K562 (cell line): Measurements from ENCODE around the gene GPT2. TPM values are rescaled to one million over a fixed set of nuclear protein-coding genes. Genes with fewer than 3 reads are reported as not detected.

Source experiments
- AFF1 ChIP-seq, 2 experiments: fragments of 450-650 bp; IDR thresholded peaks; 2 replicates each; pipeline ENCODE4 v1.6.1; 2018; ENCODE audit warnings: mild to moderate bottlenecking in 2 of 2, low read depth in 1 of 2; ENCODE audit not compliant: partially characterized antibody in 2 of 2
- BDP1 ChIP-seq: IDR thresholded peaks from 3 replicates; pipeline ENCODE4 v1.6.1; 2011; ENCODE audit not compliant: insufficient read length, insufficient read depth
- C11orf30 ChIP-seq: fragments of 450-650 bp; IDR thresholded peaks from 2 replicates; pipeline ENCODE4 v1.6.1; 2016; ENCODE audit warnings: low read depth, mild to moderate bottlenecking
- ESRRA ChIP-seq: fragments of 450-650 bp; IDR thresholded peaks from 2 replicates; pipeline ENCODE4 v1.6.1; 2014; ENCODE audit warnings: low read depth, mild to moderate bottlenecking, moderate library complexity, borderline replicate concordance
- HNRNPLL ChIP-seq: fragments of 200-400 bp; formaldehyde crosslinking; IDR thresholded peaks from 2 replicates; pipeline ENCODE4 v1.6.1; 2017; ENCODE audit warnings: low read length, low read depth, mild to moderate bottlenecking; ENCODE audit not compliant: poor library complexity, severe bottlenecking
- KAT7 ChIP-seq: sonication (generic); formaldehyde crosslinking; IDR thresholded peaks from 2 replicates; pipeline ENCODE4 v1.8.0; 2022; ENCODE audit warnings: missing genetic modification reagents, mild to moderate bottlenecking, borderline replicate concordance
- KHSRP ChIP-seq: fragments of 450-650 bp; IDR thresholded peaks from 2 replicates; pipeline ENCODE4 v1.6.1; 2017
- KLF6 ChIP-seq: fragments of 250-450 bp; sonication (Bioruptor Pico); IDR thresholded peaks from 2 replicates; pipeline ENCODE4 v1.4.0; 2020; ENCODE audit warnings: mild to moderate bottlenecking, moderate library complexity, borderline replicate concordance
- NCOA2 ChIP-seq, 2 experiments: fragments of 450-650 bp; IDR thresholded peaks; 2 replicates each; pipeline ENCODE4 v1.6.1; 2018; ENCODE audit warnings: mild to moderate bottlenecking in 2 of 2, moderate library complexity in 1 of 2; ENCODE audit not compliant: partially characterized antibody in 2 of 2
- POLR2A ChIP-seq: fragments of 450-650 bp; conservative IDR thresholded peaks from 2 replicates; pipeline ENCODE4 v1.6.1; 2016
- RBM34 ChIP-seq: fragments of 200-400 bp; formaldehyde crosslinking; IDR thresholded peaks from 2 replicates; pipeline ENCODE4 v1.6.1; 2018; ENCODE audit warnings: low read length, borderline replicate concordance; ENCODE audit not compliant: insufficient read depth
- ZNF282 ChIP-seq: sonication (generic); formaldehyde crosslinking; IDR thresholded peaks from 2 replicates; pipeline ENCODE4 v1.8.1; 2023; ENCODE audit warnings: missing genetic modification reagents
- ZNF584 ChIP-seq: fragments of 200-800 bp; sonication (Bioruptor generic); IDR thresholded peaks from 2 replicates; pipeline ENCODE4 v1.6.1; 2016; ENCODE audit warnings: low read depth, mild to moderate bottlenecking, missing genetic modification characterization, missing compliant biosample characterization
- polyA plus RNA-seq, 8 experiments: library from polyadenylated mRNA; depleted of rRNA in 4 of 8; stranded (reverse) in 5 of 8; unstranded in 3 of 8; fragments of >200 nt; fragmentation: Nextera tagmentation in 2 of 8; fragmentation: Illumina TruSeq in 1 of 8; extraction: Ambion mirVana in 2 of 8; extraction: Trizol in 1 of 8; gene quantifications; 2 replicates each; pipeline versions ENCODE4 v1.2.1 to v1.2.3, GENCODE V29; 2011 to 2014; ENCODE audit warnings: inconsistent platforms in 1 of 8, missing spikeins in 1 of 8
- total RNA-seq, 7 experiments: library from RNA; depleted of rRNA in 6 of 7; stranded (reverse); fragments of >200 nt in 6 of 7; fragmentation: Illumina TruSeq in 2 of 7; extraction: Trizol in 2 of 7; gene quantifications; 2 replicates each; pipeline versions ENCODE4 v1.2.1 to v1.2.3, GENCODE V29; 2011 to 2021; ENCODE audit warnings: low replicate concordance in 1 of 7
- TF ChIP-seq, protein P1 (sequence below): fragments of 450-650 bp; formaldehyde crosslinking; IDR thresholded peaks from 2 replicates; pipeline ENCODE4 v1.4.0; 2020; ENCODE audit warnings: mild to moderate bottlenecking
- TF ChIP-seq, protein P2 (sequence below): fragments of 450-650 bp; formaldehyde crosslinking; IDR thresholded peaks from 2 replicates; pipeline ENCODE4 v1.4.0; 2020; ENCODE audit warnings: mild to moderate bottlenecking, moderate library complexity
- TF ChIP-seq, protein P3 (sequence below), 2 experiments: fragments of 450-650 bp; conservative IDR thresholded peaks; 2 replicates each; pipeline ENCODE4 v1.6.1; 2017; ENCODE audit warnings: mild to moderate bottlenecking in 2 of 2, moderate library complexity in 2 of 2

Gene GPT2
- total and polyA plus RNA-seq, 9 of the 15 experiments (the other 6 are each of a cell fraction or from before 2014, with no cell fraction given), result 0.79 to 14.4 (median 5.8) TPM

DNA sequence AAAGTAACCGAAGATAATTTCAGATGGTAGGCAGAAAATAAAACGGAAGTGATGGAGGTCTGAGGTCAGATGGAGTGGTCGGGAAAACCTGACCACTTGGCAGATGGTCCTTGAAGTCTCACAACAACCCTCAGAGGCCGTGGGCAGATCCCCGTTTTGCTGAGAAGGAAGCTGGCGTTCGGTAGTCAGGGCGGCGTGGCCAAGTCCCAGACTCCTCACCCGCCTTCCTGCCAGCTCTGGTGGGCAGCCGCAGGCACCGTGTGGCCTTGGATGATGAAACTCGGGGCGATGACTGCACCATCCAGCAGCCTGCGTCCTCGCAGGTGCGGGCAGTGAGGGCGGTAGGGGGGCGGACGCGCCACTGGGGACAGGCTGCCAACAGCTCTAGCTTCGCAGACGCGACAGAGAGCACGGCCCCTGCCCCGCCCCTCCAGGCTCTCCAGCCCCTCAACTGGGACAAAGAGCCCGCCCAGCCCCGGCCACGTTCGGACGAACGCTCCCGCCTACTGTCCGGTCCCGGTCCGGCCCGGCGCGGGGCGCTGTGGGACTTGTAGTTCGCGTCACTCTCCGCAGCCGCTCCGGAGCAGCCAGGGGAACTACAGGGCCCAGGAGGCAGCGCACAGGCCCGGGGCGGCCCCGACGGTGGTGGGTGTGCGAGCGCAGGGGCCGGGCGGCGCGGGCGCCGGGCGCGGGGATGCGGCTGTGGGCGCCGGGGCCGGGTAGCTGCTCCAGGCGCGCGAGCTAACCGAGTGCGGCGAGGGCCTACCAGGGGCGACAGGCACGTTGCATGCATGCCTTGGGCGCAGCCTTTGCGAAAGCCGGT, at the start of gene GPT2 (continued):
- TF ChIP-seq, protein P1, sequence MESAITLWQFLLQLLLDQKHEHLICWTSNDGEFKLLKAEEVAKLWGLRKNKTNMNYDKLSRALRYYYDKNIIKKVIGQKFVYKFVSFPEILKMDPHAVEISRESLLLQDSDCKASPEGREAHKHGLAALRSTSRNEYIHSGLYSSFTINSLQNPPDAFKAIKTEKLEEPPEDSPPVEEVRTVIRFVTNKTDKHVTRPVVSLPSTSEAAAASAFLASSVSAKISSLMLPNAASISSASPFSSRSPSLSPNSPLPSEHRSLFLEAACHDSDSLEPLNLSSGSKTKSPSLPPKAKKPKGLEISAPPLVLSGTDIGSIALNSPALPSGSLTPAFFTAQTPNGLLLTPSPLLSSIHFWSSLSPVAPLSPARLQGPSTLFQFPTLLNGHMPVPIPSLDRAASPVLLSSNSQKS (CRISPR knock-in tag), result no peak
- TF ChIP-seq, protein P2, sequence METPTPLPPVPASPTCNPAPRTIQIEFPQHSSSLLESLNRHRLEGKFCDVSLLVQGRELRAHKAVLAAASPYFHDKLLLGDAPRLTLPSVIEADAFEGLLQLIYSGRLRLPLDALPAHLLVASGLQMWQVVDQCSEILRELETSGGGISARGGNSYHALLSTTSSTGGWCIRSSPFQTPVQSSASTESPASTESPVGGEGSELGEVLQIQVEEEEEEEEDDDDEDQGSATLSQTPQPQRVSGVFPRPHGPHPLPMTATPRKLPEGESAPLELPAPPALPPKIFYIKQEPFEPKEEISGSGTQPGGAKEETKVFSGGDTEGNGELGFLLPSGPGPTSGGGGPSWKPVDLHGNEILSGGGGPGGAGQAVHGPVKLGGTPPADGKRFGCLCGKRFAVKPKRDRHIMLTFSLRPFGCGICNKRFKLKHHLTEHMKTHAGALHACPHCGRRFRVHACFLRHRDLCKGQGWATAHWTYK (CRISPR knock-in tag), result 0 out of 2 replicates have a peak, but pooled peaks have one; percentile 44
- TF ChIP-seq RBM34 (no peak), AFF1 (IDR thresholded peaks at IDR 0.05; ENCODE audit: low read depth in 1 of 2, partially characterized antibody in 2 of 2) (peak; percentile 18 to 95), NCOA2 (IDR thresholded peaks at IDR 0.05; ENCODE audit: partially characterized antibody in 2 of 2) (no peak), KHSRP (no peak), HNRNPLL (peak; percentile 19), BDP1 (no peak), C11orf30 (no peak), POLR2A (peak; percentile 57), KLF6 (no peak), KAT7 (0 out of 2 replicates have a peak, but pooled peaks have one; percentile 47), ZNF584 (peak; percentile 67; the same call in 1 of the 2 replicates), ZNF282 (CRISPR knock-in tag) (no peak), ESRRA (no peak)
- TF ChIP-seq, protein P3, sequence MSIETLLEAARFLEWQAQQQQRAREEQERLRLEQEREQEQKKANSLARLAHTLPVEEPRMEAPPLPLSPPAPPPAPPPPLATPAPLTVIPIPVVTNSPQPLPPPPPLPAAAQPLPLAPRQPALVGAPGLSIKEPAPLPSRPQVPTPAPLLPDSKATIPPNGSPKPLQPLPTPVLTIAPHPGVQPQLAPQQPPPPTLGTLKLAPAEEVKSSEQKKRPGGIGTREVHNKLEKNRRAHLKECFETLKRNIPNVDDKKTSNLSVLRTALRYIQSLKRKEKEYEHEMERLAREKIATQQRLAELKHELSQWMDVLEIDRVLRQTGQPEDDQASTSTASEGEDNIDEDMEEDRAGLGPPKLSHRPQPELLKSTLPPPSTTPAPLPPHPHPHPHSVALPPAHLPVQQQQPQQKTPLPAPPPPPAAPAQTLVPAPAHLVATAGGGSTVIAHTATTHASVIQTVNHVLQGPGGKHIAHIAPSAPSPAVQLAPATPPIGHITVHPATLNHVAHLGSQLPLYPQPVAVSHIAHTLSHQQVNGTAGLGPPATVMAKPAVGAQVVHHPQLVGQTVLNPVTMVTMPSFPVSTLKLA (conservative IDR thresholded peaks at IDR 0.05), result peak in 1 of 2 experiments; percentile 77; a peak in 3 of 4 replicates
